ENCODE results near the gene COMMD9.

COMMD9 gene

GRCh38 chr11:36295926-36296325, 6.7 kb upstream of the COMMD9 start, which contains the start of gene PRR5L:
PRR5L (plus strand) TSS chr11:36296288; CDS start chr11:36401122, 104,834 bp downstream.
- no peak for DNase-seq

DNA sequence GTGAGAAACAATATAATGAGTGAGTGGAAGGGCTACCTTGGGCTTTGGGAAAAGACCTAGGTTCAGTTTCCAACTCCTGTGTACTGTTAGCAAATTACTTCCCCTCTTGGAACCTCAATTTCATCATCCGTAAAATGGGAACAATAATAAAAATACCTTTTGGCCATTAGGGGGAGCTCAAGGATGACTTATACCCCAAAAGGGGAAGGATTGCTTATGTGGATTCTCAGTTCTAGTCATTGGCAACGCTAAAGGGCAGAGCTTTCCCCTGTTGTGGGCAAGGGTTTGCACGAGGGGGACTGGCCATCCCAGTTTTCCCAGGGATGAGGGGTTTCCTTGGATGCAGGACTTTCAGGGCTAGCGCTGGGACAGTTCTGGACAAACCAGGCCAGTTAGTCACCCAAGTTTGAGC, 3.1 kb upstream of the COMMD9 start:
- DNase-seq: peak; percentile 84

- DNase-seq: no peak
Measured at GRCh38 chr11:36288442-36289225, 590 bp downstream of the COMMD9 start.

DNA sequence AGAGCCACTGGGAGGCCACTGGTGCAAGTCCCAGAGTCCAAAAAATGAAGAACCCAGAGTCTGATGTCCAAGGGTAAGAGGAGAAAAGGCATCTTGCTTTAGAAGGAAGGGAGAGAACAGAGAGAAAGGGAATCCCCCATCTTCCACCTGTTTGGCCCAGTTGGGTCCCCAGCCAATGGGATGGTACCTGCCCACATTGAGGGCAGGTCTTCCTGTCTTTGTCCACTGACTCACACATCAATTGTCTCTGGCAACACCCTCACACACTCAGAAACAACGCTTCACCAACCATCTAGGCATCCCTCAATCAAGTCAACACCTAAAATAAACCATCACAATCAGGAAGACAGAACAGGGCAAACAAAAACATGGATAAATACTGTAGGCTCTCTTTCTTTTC, 6.3 kb downstream of the COMMD9 start:
- no peak for DNase-seq

DNA sequence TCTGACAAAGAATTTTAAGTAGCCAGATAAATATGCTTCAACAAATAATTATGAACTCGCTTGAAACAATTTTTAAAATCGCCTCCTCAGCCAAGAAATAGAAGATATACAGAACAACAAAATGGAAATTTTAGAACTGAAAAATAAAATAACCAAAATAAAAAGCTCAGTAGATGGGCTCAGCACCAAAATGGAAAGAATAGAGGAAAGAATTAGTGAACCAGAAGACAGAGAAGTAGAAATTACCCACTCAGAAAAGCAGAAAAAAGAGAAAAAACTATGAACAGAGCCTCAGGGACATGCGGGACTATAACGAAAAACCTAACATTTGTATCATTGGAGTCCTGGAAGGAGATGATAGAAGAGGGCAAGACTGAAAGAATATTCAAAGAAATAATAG, 7.4 kb downstream of the COMMD9 start:
- no peak for DNase-seq

DNA sequence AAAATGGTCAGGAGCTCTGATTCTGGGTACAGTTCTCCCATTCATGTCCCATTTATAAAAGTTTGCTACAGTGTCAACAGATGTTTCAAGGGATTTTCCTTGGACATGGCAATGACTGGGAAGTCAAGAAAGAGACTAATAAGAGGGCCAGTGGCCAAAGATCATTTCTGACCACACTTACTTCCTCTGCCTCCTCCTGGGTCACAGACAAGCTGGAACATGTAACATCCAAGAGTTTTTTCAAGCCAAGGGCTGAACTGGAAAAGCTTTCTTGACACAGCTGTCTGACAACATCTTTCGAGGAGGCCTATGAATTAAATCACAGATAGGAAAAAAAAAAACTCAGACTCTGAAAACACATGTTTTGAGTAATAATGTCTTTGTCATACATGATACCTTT, 8.7 kb downstream of the COMMD9 start:
- no peak for DNase-seq

- DNase-seq: no peak
Measured at GRCh38 chr11:36278531-36279282, 10.5 kb downstream of the COMMD9 start.

DNA sequence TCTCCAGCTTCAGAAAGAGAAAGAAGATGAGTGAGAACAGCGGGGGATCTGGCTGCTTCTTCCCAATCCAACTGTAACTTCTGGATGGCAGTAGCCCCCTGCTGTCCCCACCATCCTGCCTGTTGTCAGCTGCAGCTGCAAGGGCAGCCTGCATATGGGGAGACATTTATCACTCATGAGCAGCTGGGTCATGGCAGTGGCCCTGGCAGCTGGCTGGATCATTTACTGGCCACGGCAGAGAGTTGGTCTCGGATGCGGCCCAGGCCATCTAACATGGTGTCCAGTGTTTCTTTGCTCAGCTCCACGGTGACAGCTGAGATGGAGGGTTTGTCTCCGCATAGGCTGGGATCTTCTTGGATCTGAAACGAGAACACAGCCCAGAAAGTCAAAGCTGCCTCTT, 14.8 kb downstream of the COMMD9 start:
- no peak for DNase-seq

GRCh38 chr11:36273110-36273509, 16.1 kb downstream of the COMMD9 start:
- DNase-seq: no peak

DNA sequence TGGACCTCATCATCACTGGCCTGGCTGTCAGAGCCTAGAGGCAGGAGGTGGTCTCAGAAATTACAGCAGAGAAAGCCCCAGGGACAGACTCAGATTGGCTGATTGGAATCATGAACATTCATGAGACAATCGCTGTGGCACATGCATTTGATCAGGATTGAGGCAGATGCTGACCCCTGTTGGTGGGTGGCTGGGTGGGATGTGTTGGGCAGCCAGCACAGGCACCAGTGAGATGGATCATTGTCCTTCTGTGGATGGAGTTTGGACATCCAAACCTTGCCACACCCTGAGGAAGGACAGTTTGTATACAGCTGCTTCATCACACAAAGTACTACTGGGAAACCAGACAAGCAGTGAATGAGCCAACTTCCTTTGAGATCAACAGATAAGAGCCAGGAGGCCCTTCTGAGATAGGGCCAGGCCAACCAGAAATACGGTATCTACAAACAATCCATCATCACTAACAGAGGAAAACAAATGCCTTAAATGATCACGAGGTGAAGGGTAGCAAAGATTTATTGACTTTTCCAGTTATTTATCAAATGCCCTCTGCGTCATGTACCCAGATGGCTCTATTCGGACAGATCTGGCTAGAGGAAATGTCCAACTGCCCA, 17.3 kb downstream of the COMMD9 start:
- no peak for DNase-seq

GRCh38 chr11:36270701-36271100, 18.5 kb downstream of the COMMD9 start:
- DNase-seq: no peak

DNA sequence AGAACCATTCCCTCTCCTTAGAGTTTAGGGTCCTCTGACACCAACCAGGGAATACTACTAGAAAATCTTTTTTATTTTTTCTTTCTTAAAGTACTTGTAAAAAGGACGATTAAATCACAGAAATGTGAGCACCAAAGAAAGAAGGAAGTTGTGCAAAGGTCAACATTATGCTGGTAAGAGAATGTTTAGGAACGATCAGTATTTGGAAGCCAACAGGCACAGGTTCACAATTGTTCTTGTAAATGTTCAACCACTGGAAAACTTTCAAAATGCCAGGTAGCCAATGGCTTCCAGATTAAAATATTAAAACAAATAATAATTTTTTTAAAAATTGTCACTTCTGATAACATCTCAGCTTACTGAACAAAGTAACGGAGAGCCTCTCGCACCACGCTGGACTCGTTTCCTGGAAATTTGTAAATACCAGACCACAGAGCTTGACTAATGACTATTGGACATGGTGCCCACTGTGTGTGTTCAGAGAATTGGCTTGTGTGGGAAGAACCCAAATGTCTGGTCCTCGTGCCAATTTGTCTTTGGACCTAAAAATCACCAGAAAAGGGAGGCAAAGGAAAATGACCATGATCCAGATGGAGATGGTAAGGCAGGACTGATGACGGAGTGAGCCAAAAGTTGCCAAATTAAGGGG, 20.8 kb downstream of the COMMD9 start:
- DNase-seq: no peak

DNA sequence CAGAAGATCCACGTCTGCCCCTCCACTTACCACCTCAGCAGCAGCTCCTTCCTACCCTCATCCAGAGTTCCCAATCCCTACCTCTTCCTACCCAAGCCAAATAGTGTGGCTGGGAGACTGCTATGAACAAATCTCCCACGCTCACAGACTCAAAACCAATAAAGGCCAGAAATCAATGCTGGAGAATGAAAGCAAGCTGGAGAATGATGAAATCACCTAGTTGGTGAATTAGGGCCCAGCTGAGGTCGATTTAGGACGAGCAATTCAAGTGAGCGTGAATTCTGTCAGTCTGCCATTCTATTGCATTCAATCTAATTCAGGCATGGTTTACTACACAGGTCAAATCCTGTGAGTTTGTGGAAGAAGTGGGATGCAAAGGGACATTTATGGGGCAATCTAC, 22.5 kb downstream of the COMMD9 start:
- no peak for DNase-seq

- peak; percentile 63 for DNase-seq
Measured at GRCh38 chr11:36265793-36266628, 23.2 kb downstream of the COMMD9 start.

GRCh38 chr11:36264973-36265344, 24.3 kb downstream of the COMMD9 start:
- no peak for DNase-seq

DNA sequence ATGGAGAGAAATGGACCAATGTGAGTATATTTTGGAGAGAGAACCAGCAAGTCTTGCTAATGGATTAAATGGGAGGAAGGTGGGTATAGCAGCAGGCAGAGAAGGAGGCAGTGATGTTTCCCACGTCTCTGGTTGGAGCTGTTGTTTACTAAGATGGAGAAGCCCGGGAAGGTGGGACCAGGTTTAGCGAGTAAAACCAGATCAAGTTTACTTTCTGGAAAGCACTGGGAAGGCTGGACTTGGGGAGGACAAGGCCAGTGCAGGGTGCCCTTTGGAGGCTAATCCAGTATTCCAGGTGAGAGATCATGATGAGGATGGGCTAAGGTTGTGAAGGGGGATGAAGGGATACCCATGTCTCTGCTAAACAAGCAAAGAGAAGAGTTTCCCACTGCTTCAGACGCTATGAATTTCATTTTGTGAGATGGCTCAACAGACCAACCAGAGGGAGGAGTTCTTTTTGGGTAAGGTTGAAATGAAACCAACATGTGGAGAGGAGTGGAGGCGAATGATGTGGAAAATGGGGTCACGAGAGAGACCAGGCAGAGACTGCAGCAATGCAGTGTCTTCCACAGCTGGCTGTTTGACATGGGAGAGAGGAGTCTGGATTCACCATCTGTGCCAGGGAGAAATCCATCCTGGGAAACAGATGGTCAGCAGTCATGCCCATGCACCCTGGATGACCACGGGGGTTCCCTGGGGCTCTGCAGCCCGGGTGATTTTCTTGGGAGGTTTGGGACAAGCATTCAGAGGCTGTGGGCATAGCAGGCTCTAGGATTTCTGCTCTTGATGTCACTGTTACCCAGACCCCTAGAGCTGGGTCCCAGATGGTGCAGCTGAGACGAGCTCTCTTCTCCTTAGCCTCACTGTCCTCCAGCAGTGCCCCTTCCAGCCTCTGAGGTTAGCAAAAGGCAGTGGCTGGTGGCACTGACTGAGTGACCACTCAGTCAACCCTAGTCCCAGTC, 24.9 kb downstream of the COMMD9 start:
- DNase-seq: no peak

DNA sequence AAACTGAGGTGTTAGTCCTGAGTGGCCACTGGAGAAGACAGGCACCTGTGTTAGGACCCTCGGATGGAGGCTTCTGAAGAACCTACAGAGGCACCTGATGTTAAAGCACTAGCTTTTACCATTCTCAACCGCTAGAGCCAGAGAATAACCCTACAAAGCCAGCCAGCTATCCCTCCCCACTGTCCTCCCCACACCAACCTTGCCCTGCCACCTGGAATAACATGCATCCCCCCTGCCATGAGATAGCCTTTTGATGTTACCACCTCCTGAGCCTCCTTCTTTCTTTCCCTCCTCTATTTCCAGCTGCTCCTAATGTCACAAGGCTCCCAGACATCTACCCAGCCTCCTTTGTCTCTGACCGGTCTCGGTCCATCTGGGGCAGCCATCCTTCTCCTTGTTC, 28.1 kb downstream of the COMMD9 start:
- DNase-seq: no peak

DNA sequence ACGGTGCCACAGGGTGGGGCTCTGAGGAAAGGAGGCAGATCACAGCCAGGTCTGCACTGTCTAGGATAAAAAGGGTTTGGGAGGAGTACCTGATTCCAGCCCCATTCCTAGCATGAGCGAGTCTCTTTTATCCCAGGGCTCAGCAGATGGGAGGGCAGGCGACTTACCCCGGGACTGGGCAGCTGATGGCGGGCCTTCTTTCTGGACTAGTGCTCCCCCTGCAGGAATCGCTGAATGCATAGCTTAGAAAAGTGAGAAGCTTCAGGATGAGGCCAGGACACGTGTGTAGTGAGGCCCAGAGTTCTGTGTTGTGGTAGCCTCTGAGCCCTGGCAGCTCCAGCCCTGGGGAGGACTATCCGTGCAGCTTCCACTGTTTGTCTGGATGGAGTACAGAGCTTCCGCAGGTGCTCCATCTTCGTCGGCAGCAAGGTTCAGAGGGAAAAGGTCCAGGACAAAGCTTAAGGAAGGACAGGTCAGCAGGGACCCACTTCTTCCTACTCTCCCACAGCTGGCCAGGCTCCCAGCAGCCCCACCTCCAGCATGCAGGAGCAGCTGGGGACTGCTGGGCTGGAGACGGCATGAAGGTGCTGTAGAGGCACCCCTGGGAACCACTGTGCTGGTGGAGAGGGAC, 30.4 kb downstream of the COMMD9 start:
- peak; percentile 38 for DNase-seq

DNA sequence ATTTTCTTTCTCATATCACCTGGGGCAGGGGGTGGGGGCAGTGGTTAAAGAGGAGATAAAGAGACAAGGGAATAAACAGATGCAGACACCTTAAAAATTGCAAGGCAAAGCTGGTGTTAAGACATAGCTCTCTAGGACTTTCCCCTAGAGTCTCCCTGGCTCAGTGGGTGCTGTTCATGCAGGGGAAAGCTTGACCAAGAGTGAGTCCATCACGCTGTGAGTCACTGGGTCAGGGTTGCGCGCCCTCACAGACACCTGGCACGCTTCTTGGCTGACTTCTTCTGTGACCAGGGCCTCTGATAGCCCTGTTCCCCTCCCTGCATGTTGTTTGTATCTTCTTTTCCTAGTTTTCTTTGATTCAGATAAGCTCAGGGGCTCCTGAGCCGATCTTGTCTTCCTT, 31.9 kb downstream of the COMMD9 start:
- DNase-seq: no peak

GRCh38 chr11:36254713-36255112, 34.5 kb downstream of the COMMD9 start:
- DNase-seq: no peak

- no peak for DNase-seq
Measured at GRCh38 chr11:36253238-36253637, 36.0 kb downstream of the COMMD9 start.

Data from activated CD4-positive, alpha-beta T cell treated with anti-CD3 and anti-CD28 coated beads, Interleukin-2, Interleukin-6, amounts not matched to agents 100 ng/mL and 50 ng/mL, durations not matched to agents 16 hours and 8 hours (primary cell).